ENCODE measurements around the gene BCHE.

The BCHE gene

DNA sequence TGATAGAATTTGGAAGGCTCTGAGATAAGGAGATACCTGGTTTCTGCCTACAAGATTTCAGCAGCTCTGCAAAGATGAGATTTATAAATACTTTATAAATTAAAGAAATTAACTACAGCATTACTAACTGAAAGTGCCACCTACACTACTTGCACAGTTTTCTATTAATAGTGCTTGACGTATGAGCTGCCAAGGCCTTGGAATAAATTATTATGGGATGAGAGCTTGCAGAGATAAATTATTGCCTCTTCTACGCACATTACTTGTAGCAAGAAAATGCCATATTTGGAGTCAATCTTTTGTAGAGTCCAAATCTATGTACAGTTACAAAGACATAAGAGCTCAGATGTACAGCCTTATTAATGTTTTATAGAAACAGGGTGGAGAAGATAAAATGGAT, 89.1 kb downstream of the BCHE start:
- no peak for DNase-seq

DNA sequence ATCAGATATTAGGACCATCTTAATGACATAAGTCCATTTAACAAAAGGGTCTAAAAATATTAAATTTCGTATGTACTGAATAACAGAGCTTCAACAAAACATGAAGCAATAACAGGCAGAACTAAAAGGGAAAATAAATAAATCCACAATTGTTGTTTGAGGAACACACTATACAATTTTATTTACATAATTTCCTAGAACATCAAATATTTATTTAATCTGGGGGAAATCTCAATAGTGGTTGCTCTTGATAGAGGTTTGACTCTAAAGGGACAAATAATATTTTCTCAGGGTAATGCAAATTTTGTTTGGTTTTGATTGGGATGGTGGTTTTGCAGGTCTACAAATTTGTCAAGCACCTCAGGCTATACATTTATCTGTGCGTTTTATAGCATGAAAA, 90.3 kb downstream of the BCHE start:
- DNase-seq, result no peak

DNA sequence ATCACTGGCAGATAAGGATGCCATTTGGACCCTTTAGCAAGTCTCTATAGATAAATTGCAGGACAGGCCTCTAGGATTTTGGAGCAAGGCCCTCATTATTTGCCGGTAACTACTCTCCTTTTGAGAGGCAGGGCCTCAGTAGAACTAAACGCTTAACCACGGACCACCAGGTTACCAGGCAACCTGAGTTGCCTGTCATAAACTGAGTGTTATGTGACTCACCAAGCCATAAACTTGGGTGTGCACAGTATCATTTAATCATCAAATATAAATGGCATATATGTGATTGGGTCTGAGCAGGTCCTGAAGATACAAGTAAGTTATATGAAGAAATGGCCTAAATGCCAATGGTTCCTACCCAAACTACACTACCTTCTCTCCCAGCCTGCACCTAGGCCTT, 93.2 kb downstream of the BCHE start:
- DNase-seq, result no peak

DNA sequence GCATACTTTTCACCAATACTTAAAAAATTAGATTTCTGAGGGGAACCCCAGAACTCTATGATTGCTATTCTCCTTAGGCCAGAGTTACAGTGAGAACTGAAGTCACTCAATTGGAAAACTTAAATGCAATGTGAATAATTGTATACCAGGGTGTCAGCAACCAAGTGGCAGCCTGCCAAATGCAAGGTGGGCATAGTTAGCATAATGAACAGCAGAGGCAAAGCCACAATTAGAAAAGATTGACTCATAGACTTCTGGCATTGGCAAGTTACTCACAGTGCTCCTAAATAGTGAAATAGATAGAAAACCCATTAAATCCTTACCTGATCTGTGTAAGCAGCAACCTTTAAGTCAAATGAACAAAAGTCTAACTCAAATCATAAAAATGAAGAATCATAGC, 94.9 kb downstream of the BCHE start:
- no peak for DNase-seq

DNA sequence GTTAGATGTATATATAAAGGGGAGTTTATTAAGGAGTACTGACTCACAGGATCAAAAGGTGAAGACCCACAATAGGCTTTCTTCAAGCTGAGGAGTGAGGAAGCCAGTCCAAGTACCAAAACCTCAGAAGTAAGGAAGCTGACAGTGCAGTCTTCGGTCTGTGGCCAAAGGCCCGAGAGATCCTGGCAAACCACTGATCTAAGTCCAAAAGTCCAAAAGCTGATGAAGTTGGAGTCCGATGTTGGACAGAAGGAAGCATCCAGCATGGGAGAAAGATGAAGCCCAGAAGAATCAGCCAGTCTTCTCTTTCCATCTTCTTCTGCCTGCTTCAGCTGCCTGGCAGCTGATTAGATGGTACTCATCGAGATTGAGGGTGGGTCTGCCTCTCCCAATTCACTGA, 107.5 kb downstream of the BCHE start:
- DNase-seq, result no peak

DNA sequence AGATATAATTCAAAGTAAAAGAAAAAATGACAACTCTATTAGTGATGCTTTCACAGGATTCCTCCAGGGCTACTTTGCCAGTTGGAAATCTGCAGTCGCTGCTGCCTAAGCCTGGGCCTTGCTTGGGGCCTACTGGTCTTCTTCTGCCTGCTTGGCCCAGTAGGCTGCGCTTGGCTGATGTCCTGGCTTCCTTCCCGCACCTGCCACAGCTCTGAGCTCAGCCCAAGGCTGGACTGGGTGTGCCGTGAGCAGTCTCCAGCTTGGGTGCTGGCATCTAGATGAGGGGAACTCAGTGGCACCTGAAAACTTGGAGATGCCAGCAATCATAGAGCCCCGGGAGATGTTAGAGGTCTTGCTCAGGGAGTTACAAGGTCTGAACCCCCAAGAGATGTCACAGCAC, 108.3 kb downstream of the BCHE start:
- DNase-seq, result no peak

DNA sequence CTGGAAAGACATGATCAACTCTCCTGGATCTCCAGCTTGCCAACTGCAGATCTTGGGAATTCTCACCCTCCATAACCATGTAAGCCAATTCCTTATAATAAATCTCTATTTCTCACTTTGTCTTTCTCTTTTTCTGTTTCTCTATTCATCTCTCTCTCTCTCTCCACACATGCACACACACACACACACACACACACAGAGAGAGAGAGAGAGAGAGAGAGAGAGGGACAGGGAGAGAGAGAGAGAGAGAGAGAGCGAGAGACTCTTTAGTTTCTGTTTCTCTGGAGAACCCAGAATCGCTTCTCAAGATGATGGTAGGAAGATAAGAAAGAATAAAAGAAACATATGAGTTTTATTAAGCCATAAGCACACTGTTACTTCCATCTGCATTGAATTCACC, 111.9 kb downstream of the BCHE start:
- DNase-seq, result no peak
